Suppressor macrophage (primary cell): ENCODE results near the gene SLMAP.
A peak's percentile ranks its signal among the peaks of the same experiment; 100 is the strongest.

Experiments
- DNase-seq, 4 experiments: peaks; one replicate each; pipeline ENCODE4 v3.0.0-alpha.2; 2020 to 2022

The SLMAP gene

DNA sequence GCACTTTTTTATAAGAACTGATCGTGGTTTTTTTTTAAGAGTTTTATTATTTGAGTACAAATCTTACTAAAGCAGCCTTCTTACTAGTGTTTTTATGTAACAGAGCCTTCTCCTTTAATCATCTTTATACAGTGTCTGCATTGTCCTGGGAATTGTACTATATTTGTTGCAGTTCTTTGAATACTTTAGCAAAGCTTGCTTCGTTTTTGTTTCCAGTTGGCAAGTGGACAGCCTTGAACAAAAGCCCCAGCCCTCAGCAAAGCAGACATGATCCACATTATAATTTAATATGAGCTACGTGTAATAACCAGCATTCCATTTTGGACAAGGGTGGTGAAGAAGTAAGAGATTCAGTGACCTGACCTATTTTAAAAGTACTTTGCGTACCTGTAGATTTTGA, 139.9 kb downstream of the SLMAP start:
- no peak for DNase-seq

- DNase-seq, result no peak
Observed at GRCh38 chr3:57896691-57897090, 140.6 kb downstream of the SLMAP start.

- DNase-seq, result no peak
Observed at GRCh38 chr3:57900786-57901185, 144.7 kb downstream of the SLMAP start.

DNA sequence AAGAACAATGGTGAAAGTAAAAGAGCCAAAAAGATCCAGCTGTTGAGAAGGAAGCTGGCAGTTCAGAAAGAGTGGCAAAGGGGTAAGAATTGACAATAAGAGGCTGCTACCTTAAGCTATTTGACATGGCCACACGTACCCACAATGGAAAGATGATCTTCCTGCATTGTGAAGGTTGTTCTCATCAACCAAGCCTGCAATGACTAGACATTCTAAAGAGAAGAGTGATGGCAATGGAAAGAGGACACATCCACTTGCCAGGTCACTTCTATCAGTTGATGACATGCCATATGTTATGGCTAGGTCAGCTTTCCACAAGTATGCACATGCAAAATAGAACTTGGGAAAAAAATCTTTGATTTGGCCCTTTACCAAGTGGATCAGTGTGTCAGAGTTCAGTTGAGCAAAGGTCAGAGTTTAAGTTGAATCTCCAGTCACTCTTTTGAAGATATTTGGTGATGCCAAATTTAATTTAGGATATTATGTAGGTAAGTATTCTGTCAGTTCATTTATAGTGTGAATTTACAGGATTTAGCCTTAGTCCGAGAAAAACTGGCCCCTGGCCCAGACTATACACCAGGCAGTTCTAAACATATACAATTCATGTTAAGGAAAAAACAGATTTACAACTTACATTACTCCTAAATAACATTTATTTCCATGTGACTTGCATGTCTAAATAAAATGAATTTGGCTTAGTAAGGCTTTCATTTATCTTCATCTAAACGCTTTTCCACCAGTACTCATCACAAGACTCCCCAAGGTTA, 147.2 kb downstream of the SLMAP start:
- DNase-seq, result no peak

DNA sequence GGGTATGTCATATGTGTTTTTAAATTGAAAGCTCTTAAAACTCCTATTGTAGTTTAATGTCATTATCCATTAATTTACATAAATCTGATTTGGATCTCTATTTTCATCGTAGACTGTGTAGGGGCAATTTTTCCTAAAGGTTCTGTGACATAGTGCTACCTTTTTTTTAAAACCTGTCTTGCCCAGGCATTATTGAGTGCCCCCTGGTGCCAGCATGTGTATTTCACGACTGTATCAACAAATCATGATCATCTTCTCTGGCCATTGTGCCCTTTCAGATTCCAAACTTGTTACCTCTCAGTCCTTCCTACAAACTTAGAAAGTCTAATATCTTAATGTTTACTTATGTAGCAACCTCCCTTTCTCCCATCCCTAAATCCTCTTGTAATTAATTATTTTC, 154.9 kb downstream of the SLMAP start:
- peak; percentile 7 to 28 (median 12) for DNase-seq

GRCh38 chr3:57911593-57911992, 155.5 kb downstream of the SLMAP start:
- no peak for DNase-seq

DNA sequence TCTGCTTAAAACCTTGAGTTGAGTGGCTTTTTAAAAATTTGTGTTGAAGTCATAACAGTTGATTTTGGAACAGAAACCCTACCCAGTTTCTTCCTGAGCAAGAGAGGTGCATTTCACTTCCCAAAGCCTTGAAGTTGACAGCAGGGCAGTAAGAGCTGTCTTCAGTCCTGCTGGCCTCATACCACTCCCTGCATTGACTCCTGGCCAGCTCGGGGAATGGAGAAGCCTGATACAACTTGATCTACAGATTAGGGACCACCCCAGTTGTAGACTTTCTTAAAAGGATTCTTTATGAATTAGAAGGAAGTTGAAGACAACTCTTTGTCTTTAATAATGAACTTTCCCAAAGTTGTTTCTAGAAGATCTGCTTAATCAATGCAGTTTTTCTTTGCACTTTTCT, 161.5 kb downstream of the SLMAP start:
- no peak for DNase-seq

- no peak for DNase-seq
Observed at GRCh38 chr3:57918123-57918837, 162.2 kb downstream of the SLMAP start.

GRCh38 chr3:57919987-57920386, 163.9 kb downstream of the SLMAP start:
- peak in 1 of 4 experiments; percentile 26 for DNase-seq

DNA sequence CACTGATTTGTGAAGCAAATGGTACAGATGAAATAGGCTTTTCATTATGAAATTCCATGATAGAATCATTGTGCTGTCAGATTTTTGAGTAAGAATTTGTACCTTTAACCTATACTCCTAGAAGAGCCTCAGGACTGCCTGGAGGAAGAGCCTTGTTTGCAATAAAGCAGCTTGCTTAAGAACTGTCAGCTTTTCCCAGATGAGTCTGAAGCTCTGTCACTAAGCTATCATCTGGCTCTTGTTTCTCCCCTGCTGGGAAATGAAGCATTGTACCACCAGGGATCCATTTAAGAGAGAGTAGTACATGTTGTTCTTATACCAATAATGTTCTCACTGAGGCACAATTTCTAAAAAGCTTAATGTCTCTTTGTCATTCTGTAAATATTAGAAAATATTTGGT, 167.0 kb downstream of the SLMAP start:
- DNase-seq, result no peak

DNA sequence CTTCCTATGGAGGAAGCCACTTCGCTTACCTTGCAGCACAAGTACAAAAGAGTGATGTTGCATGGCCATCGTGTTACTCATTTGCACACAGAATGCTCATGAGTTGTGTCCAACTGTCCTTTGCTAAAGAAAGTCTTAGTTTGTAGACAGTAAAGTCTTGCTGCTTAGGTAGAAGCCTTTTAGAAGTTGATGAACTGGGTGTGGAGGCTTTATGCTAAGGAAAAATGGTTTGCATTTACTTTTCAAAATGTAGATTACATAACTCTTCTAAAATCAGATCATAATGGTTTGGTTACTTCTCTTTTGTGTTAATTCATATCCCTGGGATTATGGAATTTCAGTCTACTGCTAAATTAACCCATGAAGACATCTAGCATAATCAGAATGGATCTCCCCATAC, 167.6 kb downstream of the SLMAP start:
- DNase-seq, result no peak

DNA sequence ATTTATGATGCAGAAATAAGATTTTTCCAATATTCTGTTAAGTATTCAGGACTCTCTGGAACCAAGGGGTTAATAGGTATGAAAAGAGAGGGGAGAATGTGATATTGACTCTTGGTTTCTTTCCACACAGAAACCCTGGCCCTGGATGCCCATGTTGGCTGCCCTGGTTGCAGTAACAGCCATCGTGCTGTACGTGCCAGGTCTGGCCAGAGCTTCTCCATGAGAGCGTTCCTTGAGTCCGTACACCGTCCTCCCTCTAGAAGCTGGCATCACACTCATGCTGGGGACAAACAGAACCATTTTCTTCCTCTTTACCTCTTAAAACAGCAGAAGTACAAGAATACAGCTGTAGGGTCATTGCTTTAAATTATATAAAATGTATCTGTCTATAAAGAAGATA, 171.1 kb downstream of the SLMAP start:
- DNase-seq, result no peak

- no peak for DNase-seq
Observed at GRCh38 chr3:57927916-57928315, 171.8 kb downstream of the SLMAP start.

GRCh38 chr3:57928511-57928910, 172.4 kb downstream of the SLMAP start:
- DNase-seq, result no peak

DNA sequence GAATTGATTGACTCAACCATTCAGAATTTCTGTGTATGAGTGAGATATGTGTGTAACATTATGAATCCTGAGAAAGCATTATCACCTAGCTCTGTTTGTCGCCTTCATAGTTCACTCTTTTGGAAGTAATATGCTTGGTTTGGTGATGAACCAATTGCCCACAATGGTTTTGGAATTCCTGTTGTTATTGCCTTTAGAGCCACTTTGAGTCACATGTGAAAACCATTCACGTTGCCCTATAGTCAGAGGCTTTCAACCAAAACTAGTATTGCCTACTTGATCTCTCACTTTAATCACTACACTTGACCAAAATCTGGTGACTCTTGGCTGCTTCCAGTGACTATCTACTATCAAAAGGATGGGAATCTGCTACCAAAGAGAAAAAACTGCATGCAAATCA, 173.9 kb downstream of the SLMAP start:
- DNase-seq, result no peak

GRCh38 chr3:57933602-57934001, 177.5 kb downstream of the SLMAP start:
- DNase-seq, result no peak

- DNase-seq, result no peak
Observed at GRCh38 chr3:57934373-57934772, 178.3 kb downstream of the SLMAP start.

GRCh38 chr3:57935539-57935938, 179.4 kb downstream of the SLMAP start:
- DNase-seq, result no peak

DNA sequence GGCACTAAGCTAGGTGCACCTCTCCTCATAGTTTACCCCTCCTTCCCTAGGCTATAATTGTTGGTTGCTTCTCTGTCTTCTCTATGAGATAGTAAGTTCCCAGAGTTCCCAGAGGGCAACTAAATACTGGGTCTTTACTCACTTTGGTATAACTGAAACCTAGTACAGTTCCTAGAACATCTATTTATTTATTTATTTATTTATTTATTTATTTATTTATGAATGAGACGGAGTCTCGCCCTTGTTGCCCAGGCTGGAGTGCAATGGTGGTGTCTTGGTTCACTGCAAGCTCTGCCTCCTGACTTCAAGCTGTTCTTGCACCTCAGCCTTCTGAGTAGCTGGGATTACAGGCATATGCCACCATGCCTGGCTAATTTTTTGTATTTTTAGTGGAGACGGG, 181.0 kb downstream of the SLMAP start:
- DNase-seq, result no peak

GRCh38 chr3:57939775-57940174, 183.7 kb downstream of the SLMAP start:
- DNase-seq, result no peak

DNA sequence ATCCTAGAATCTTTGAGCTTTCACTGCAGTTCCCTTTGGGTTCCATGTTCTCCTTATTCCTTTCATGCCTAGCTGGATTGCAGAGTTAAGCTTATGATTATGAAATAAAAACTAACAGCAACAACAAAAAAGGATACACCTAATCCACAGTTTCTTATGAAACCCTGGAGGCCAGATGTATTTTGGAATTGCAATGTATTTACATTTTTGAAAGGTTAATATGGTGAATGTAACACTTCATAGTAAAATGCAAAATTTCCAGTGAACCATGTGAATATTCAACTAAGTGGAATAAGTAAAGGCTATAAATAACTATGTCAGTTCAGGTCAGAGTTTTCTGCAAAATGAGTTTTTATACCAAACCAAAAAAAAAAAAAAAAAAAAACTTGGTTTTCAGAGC, 186.3 kb downstream of the SLMAP start:
- no peak for DNase-seq

DNA sequence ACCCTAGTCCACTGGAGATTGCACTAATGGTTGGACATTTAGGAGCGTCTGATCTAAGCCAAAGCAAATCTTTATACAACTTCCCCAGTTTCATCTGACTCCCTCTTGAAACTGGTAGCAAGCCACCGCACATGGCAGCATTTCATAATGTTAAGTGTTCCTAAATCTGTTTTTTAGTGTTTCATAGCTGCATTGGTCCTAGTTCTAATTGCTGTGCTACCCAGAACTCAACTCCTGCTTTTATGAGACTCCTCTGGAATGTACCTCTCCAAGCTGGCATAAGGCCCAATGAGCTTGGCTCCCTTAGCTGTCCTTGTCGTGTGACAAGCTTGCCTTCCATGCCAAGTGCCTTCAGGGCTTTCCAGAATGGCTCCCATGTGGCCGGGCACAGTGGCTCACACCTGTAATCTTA, 186.8 kb downstream of the SLMAP start:
- peak in 1 of 4 experiments; percentile 7 for DNase-seq

- DNase-seq, result no peak
Observed at GRCh38 chr3:57943525-57944495, 187.7 kb downstream of the SLMAP start.
